ENCODE results near the gene OTUD3. TPM values are rescaled to one million over a fixed set of nuclear protein-coding genes. Genes with fewer than 3 reads are reported as not detected.

OTUD3 gene
- total and polyA plus RNA-seq, 2 experiments from 2014 or later, result 1.3 to 5.6 TPM

DNA sequence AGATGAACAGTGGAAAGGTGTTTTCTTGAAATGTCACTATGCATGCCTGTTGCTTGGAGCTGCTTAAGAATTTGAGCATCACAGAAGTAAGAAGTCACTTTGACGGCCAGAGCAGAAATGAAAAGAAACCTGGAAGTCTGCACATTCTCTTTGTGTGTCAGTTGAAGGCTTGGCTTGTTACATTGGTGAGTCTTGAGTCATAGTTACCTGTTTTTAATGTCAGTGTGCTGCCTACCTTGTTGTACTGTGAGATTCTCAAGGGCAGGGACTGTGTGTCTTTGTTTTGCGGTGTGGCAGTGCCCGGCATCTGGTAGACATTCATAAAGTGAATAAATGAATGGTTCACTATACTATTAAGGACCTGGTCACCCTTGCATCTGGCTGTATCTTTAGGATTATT is 9.9 kb downstream of the OTUD3 start:
- TF ChIP-seq, protein P1, sequence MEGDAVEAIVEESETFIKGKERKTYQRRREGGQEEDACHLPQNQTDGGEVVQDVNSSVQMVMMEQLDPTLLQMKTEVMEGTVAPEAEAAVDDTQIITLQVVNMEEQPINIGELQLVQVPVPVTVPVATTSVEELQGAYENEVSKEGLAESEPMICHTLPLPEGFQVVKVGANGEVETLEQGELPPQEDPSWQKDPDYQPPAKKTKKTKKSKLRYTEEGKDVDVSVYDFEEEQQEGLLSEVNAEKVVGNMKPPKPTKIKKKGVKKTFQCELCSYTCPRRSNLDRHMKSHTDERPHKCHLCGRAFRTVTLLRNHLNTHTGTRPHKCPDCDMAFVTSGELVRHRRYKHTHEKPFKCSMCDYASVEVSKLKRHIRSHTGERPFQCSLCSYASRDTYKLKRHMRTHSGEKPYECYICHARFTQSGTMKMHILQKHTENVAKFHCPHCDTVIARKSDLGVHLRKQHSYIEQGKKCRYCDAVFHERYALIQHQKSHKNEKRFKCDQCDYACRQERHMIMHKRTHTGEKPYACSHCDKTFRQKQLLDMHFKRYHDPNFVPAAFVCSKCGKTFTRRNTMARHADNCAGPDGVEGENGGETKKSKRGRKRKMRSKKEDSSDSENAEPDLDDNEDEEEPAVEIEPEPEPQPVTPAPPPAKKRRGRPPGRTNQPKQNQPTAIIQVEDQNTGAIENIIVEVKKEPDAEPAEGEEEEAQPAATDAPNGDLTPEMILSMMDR (IDR thresholded peaks at IDR 0.05; ENCODE audit: low read depth, low read length), result no peak
- H3K9me3 ChIP-seq (ENCODE audit: low read depth), result no peaks in the 10 kb centered on the region
- H3K36me3 ChIP-seq, result peaks cover 24% of the 10 kb centered on the region
- DNase-seq (ENCODE audit: low read depth in 1 of 2, low spot score in 1 of 2), result no peak
- no peak overlapping the region for H3K27ac ChIP-seq
- no peaks in the 10 kb centered on the region for H3K27me3 ChIP-seq
- no peak overlapping the region for H3K4me3 ChIP-seq
- no peaks in the 10 kb centered on the region for H3K4me1 ChIP-seq (ENCODE audit: low read depth)

DNA sequence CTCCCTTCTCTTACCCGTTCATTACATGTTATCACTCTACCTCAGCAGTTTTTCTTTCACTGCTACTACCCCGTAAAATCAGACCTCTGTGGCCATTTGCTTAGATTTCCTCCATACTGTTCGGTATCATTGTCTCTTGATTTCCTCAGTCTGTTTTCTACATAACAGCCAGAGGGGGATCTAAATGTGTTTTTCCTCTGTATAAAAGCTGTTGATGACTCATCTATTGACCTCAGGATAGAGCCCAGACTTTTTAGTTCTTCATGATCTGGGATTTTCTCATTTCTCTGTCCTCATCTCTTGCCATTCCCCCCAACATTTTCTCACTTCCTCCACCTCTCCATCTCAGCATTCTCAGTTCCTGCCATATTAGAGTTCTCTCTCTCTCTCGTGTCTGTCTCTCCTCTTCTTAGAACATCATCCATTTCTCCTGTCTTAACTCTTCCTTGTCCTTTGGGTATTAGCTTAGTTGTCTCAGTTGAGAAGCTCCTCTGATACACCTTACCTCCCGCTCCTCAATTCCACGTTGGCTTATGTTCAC is 10.5 kb downstream of the OTUD3 start:
- H3K27me3 ChIP-seq, result no peaks in the 10 kb centered on the region
- DNase-seq (ENCODE audit: low read depth in 1 of 2, low spot score in 1 of 2), result peak in 1 of 2 donors; percentile 13
- H3K36me3 ChIP-seq, result peaks cover 24% of the 10 kb centered on the region
- TF ChIP-seq, protein P1 (IDR thresholded peaks at IDR 0.05; ENCODE audit: low read depth, low read length), result no peak
- H3K4me3 ChIP-seq, result no peak overlapping the region
- H3K4me1 ChIP-seq (ENCODE audit: low read depth), result no peaks in the 10 kb centered on the region
- H3K27ac ChIP-seq, result no peak overlapping the region
- H3K9me3 ChIP-seq (ENCODE audit: low read depth), result no peaks in the 10 kb centered on the region

DNA sequence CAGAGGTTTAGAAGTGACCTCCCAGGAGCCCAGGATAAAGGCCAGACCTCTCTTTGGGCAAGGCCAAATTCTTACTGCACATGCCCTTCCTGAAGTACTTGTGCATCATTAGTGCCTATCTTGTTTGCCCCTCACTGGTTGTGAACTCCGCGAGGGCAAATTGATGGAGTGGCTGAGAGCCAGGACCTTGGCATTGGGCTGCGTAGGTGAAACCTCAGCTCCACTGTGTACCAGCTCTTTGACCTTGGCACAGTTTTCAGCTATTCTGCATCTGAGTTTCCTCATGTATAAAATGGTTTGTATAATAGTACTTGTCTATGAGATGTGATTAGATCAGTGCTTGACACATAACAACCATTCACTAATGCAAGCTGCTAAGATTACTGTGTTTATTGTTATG is 11.5 kb downstream of the OTUD3 start:
- no peak overlapping the region for H3K27ac ChIP-seq
- no peaks in the 10 kb centered on the region for H3K27me3 ChIP-seq
- TF ChIP-seq, protein P1 (IDR thresholded peaks at IDR 0.05; ENCODE audit: low read depth, low read length), result no peak
- H3K4me3 ChIP-seq, result no peak overlapping the region
- H3K9me3 ChIP-seq (ENCODE audit: low read depth), result no peaks in the 10 kb centered on the region
- DNase-seq (ENCODE audit: low read depth in 1 of 2, low spot score in 1 of 2), result no peak
- no peaks in the 10 kb centered on the region for H3K4me1 ChIP-seq (ENCODE audit: low read depth)
- H3K36me3 ChIP-seq, result peaks cover 30% of the 10 kb centered on the region

DNA sequence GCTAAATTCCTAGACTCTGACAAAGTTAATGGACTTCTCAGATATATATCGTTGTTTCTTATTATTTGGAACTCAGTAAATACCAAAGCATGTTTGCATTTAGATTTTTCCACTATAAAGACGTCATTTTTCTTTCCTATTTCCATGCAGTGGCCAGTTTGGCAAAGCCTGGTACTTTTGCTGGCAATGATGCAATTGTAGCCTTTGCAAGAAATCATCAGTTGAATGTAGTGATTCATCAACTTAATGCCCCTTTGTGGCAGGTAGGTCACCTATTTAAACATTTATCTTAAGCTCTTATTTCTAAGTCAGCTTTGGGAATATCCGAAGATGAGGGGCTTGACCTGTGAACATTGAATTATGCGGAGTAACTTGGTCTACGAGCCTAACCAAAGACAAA is 12.0 kb downstream of the OTUD3 start:
- TF ChIP-seq, protein P1 (IDR thresholded peaks at IDR 0.05; ENCODE audit: low read depth, low read length), result no peak
- H3K9me3 ChIP-seq (ENCODE audit: low read depth), result no peaks in the 10 kb centered on the region
- H3K36me3 ChIP-seq, result peaks cover 35% of the 10 kb centered on the region
- no peak overlapping the region for H3K4me3 ChIP-seq
- no peaks in the 10 kb centered on the region for H3K27me3 ChIP-seq
- DNase-seq (ENCODE audit: low read depth in 1 of 2, low spot score in 1 of 2), result no peak
- no peaks in the 10 kb centered on the region for H3K4me1 ChIP-seq (ENCODE audit: low read depth)
- H3K27ac ChIP-seq, result no peak overlapping the region

DNA sequence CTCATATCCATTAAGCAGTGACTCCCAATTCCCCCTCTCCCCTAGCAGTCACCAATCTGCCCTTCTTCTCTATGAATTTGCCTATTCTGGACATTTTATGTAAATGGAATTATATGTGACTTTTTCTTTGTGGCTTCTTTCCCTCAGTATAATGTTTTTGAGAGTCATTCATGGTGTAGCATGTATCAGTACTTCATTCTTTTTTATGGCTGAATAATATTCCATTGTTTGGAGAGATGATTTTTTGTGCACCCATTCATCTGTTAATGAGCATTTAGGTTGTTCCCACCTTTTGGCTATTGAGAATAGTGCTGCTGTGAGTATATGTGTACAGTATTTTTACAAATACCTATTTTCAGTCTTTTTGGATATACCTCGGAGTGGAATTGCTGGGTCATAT is 19.5 kb downstream of the OTUD3 start:
- no peak for DNase-seq (ENCODE audit: low read depth in 1 of 2, low spot score in 1 of 2)
- TF ChIP-seq, protein P1 (IDR thresholded peaks at IDR 0.05; ENCODE audit: low read depth, low read length), result no peak
- no peaks in the 10 kb centered on the region for H3K9me3 ChIP-seq (ENCODE audit: low read depth)
- no peak overlapping the region for H3K27ac ChIP-seq
- H3K4me1 ChIP-seq (ENCODE audit: low read depth), result no peaks in the 10 kb centered on the region
- no peaks in the 10 kb centered on the region for H3K27me3 ChIP-seq
- no peak overlapping the region for H3K4me3 ChIP-seq
- H3K36me3 ChIP-seq, result peaks cover 31% of the 10 kb centered on the region

Measured in cardiac muscle cell (in vitro differentiated cells and primary cell).